K562 (cell line): ENCODE results near the gene CENPO. TPM values are rescaled to one million over a fixed set of nuclear protein-coding genes. Genes with fewer than 3 reads are reported as not detected.

Source experiments
- ATF1 ChIP-seq, 2 experiments: fragments of 450-650 bp in 1 of 2; IDR thresholded peaks; 2 replicates each; pipeline ENCODE4 v1.6.1; 2016; ENCODE audit warnings: missing compliant biosample characterization in 1 of 2, missing genetic modification characterization in 1 of 2
- BRCA1 ChIP-seq, 2 experiments: fragments of 450-650 bp in 1 of 2; sonication (generic) in 1 of 2; formaldehyde crosslinking in 1 of 2; IDR thresholded peaks; 2 replicates each; pipeline versions ENCODE4 v1.5.0 to v1.6.1; 2017 to 2020; ENCODE audit warnings: mild to moderate bottlenecking in 1 of 2, missing genetic modification reagents in 1 of 2
- CXXC5 ChIP-seq: fragments of 250-450 bp; sonication (Bioruptor Pico); IDR thresholded peaks from 2 replicates; pipeline ENCODE4 v1.8.0; 2022; ENCODE audit warnings: inconsistent platforms, mild to moderate bottlenecking, moderate library complexity
- DDX20 ChIP-seq: fragments of 450-650 bp; IDR thresholded peaks from 2 replicates; pipeline ENCODE4 v1.6.1; 2016; ENCODE audit warnings: missing genetic modification characterization, low read depth, mild to moderate bottlenecking, missing compliant biosample characterization, moderate library complexity
- FOXJ2 ChIP-seq: fragments of 200-800 bp; sonication (Bioruptor generic); IDR thresholded peaks from 2 replicates; pipeline ENCODE4 v1.6.1; 2016; ENCODE audit warnings: missing genetic modification characterization, missing compliant biosample characterization
- KAT2B ChIP-seq: IDR thresholded peaks from one replicate; pipeline ENCODE4 v1.6.1; 2012; ENCODE audit warnings: low read depth, mild to moderate bottlenecking, control low read depth, inconsistent platforms, low read length, moderate library complexity
- NFIX ChIP-seq: fragments of 250-450 bp; sonication (Bioruptor Pico); IDR thresholded peaks from 2 replicates; pipeline ENCODE4 v1.4.0; 2020; ENCODE audit warnings: low read depth, mild to moderate bottlenecking, moderate library complexity
- SREBF1 ChIP-seq: fragments of 150-350 bp; IDR thresholded peaks from 2 replicates; pipeline ENCODE4 v1.6.1; 2014; ENCODE audit warnings: antibody characterized with exemption, low read depth, low read length, borderline replicate concordance
- SRSF3 ChIP-seq: fragments of 200-400 bp; formaldehyde crosslinking; IDR thresholded peaks from 2 replicates; pipeline ENCODE4 v1.6.1; 2016; ENCODE audit warnings: mild to moderate bottlenecking, low read length, moderate library complexity; ENCODE audit not compliant: insufficient read depth
- SUPT5H ChIP-seq: fragments of 450-650 bp; IDR thresholded peaks from 2 replicates; pipeline ENCODE4 v1.6.1; 2016
- TAF7 ChIP-seq: fragments of 450-650 bp; IDR thresholded peaks from 2 replicates; pipeline ENCODE4 v1.6.1; 2016; ENCODE audit warnings: missing genetic modification characterization, missing compliant biosample characterization
- USF1 ChIP-seq: sonication (generic); formaldehyde crosslinking; IDR thresholded peaks from 2 replicates; pipeline ENCODE4 v1.9.0; 2022; ENCODE audit warnings: mild to moderate bottlenecking, missing genetic modification reagents
- ZNF717 ChIP-seq: fragments of 250-450 bp; sonication (Bioruptor Pico); IDR thresholded peaks from 2 replicates; pipeline ENCODE4 v1.5.0; 2021
- ZZZ3 ChIP-seq: fragments of 450-650 bp; IDR thresholded peaks from 2 replicates; pipeline ENCODE4 v1.6.1; 2016; ENCODE audit warnings: antibody characterized with exemption, mild to moderate bottlenecking, moderate library complexity
- polyA plus RNA-seq, 8 experiments: library from polyadenylated mRNA; depleted of rRNA in 4 of 8; stranded (reverse) in 5 of 8; unstranded in 3 of 8; fragments of >200 nt; fragmentation: Nextera tagmentation in 2 of 8; fragmentation: Illumina TruSeq in 1 of 8; extraction: Ambion mirVana in 2 of 8; extraction: Trizol in 1 of 8; gene quantifications; 2 replicates each; pipeline versions ENCODE4 v1.2.1 to v1.2.3, GENCODE V29; 2011 to 2014; ENCODE audit warnings: inconsistent platforms in 1 of 8, missing spikeins in 1 of 8
- total RNA-seq, 7 experiments: library from RNA; depleted of rRNA in 6 of 7; stranded (reverse); fragments of >200 nt in 6 of 7; fragmentation: Illumina TruSeq in 2 of 7; extraction: Trizol in 2 of 7; gene quantifications; 2 replicates each; pipeline versions ENCODE4 v1.2.1 to v1.2.3, GENCODE V29; 2011 to 2021; ENCODE audit warnings: low replicate concordance in 1 of 7
- TF ChIP-seq, protein P1 (sequence below), 2 experiments: fragments of 450-650 bp; formaldehyde crosslinking in 1 of 2; IDR thresholded peaks; 2 replicates each; pipeline versions ENCODE4 v1.4.0 to v1.6.1; 2014 to 2020; ENCODE audit warnings: mild to moderate bottlenecking in 2 of 2, borderline replicate concordance in 1 of 2, low read depth in 1 of 2
- TF ChIP-seq, protein P2 (sequence below): fragments of 450-650 bp; IDR thresholded peaks from 2 replicates; pipeline ENCODE4 v1.6.1; 2016; ENCODE audit warnings: low read depth, mild to moderate bottlenecking, moderate library complexity

CENPO gene
- total and polyA plus RNA-seq, 9 of the 15 experiments (the other 6 are each of a cell fraction or from before 2014, with no cell fraction given) = 30.6 to 59.4 (median 38.9) TPM

DNA sequence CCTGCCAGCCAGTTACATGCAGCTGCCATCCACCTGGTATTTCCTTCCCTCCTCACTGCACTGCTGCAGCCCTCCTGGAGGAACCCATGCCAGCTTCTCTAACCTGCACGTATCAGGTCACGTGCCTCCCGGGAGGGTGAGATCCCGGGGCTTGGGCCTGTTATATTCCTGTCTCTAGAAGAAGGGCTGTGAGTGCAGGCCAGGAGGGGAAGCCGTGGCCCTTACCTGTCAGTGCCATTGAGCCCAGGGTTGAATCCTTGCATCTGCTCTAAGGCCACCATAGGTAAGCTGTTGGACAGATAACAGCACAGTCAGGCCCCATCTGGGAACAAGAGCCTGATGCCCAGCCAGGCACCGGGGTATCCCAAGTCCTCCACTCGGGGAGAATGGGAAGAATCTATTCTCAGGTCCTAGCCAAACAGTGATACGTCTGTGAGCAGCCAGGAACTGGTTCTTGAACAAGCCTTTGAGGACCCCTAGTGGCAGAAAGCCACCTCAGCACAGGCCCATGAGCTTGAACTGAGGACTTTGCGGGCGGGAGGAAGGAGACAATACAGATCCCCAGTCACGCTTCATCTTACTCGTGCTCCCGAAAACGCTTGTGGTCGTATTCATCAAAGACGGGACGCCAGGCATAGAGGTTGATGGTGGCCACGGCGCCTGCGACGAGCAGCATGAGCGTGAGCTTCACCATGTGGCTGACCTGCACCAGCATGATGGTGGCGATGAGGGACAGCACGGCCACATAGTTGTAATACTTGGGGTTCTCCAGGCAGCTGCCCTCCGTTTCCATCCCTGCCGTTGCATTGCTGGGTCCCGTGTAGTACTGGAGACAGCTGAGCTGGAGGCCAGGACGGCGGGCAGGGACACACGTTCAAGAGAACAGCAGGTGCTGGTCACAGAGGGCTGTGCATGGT is 34.4 kb downstream of the CENPO start (continued):
- TF ChIP-seq, protein P1, sequence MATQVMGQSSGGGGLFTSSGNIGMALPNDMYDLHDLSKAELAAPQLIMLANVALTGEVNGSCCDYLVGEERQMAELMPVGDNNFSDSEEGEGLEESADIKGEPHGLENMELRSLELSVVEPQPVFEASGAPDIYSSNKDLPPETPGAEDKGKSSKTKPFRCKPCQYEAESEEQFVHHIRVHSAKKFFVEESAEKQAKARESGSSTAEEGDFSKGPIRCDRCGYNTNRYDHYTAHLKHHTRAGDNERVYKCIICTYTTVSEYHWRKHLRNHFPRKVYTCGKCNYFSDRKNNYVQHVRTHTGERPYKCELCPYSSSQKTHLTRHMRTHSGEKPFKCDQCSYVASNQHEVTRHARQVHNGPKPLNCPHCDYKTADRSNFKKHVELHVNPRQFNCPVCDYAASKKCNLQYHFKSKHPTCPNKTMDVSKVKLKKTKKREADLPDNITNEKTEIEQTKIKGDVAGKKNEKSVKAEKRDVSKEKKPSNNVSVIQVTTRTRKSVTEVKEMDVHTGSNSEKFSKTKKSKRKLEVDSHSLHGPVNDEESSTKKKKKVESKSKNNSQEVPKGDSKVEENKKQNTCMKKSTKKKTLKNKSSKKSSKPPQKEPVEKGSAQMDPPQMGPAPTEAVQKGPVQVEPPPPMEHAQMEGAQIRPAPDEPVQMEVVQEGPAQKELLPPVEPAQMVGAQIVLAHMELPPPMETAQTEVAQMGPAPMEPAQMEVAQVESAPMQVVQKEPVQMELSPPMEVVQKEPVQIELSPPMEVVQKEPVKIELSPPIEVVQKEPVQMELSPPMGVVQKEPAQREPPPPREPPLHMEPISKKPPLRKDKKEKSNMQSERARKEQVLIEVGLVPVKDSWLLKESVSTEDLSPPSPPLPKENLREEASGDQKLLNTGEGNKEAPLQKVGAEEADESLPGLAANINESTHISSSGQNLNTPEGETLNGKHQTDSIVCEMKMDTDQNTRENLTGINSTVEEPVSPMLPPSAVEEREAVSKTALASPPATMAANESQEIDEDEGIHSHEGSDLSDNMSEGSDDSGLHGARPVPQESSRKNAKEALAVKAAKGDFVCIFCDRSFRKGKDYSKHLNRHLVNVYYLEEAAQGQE (IDR thresholded peaks at IDR 0.05; ENCODE audit: borderline replicate concordance) = peak; percentile 88
- TF ChIP-seq, protein P1 (CRISPR knock-in tag; IDR thresholded peaks at IDR 0.05; ENCODE audit: low read depth) = no peak
- no peak for TF ChIP-seq FOXJ2 (tag)
- no peak for TF ChIP-seq SREBF1
- TF ChIP-seq CXXC5 = no peak
- no peak for TF ChIP-seq ATF1 (CRISPR knock-in tag; IDR thresholded peaks at IDR 0.05)
- TF ChIP-seq ATF1 (tag; IDR thresholded peaks at IDR 0.05) = no peak
- TF ChIP-seq, protein P2, sequence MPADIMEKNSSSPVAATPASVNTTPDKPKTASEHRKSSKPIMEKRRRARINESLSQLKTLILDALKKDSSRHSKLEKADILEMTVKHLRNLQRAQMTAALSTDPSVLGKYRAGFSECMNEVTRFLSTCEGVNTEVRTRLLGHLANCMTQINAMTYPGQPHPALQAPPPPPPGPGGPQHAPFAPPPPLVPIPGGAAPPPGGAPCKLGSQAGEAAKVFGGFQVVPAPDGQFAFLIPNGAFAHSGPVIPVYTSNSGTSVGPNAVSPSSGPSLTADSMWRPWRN = no peak
- TF ChIP-seq SUPT5H = peak; percentile 46; the same call in 1 of the 2 replicates
- no peak for TF ChIP-seq DDX20 (tag)
- TF ChIP-seq SRSF3 = no peak
- TF ChIP-seq ZZZ3 = no peak
- TF ChIP-seq BRCA1 (IDR thresholded peaks at IDR 0.05) = no peak
- TF ChIP-seq BRCA1 (CRISPR knock-in tag; IDR thresholded peaks at IDR 0.05) = 0 out of 2 replicates have a peak, but pooled peaks have one; percentile 45
- TF ChIP-seq TAF7 (tag) = no peak
- TF ChIP-seq KAT2B = no peak
- no peak for TF ChIP-seq NFIX (CRISPR knock-in tag)
- 0 out of 2 replicates have a peak, but pooled peaks have one; percentile 2 for TF ChIP-seq USF1 (CRISPR knock-in tag)
- no peak for TF ChIP-seq ZNF717 (CRISPR knock-in tag)
